CD4-positive, alpha-beta T cell treated with Interleukin-1 beta for 1 hour (primary cell): ENCODE data around the gene UMODL1.

Experiments used
- DNase-seq, 2 donors: peaks; one replicate each; pipeline ENCODE4 v3.0.0-alpha.2; 2020 to 2022

The UMODL1 gene

GRCh38 chr21:42039470-42039901 is 31.6 kb upstream of the UMODL1 start:
- no peak for DNase-seq

GRCh38 chr21:42039911-42040351 is 31.2 kb upstream of the UMODL1 start:
- no peak for DNase-seq

- DNase-seq, result no peak
Measured at GRCh38 chr21:42040411-42041180, 30.5 kb upstream of the UMODL1 start.

- no peak for DNase-seq
Measured at GRCh38 chr21:42041246-42041645, 29.9 kb upstream of the UMODL1 start.

- DNase-seq, result no peak
Measured at GRCh38 chr21:42041711-42042110, 29.4 kb upstream of the UMODL1 start.

GRCh38 chr21:42042651-42043050 is 28.5 kb upstream of the UMODL1 start:
- no peak for DNase-seq

GRCh38 chr21:42043201-42043895 is 27.8 kb upstream of the UMODL1 start:
- DNase-seq, result no peak

GRCh38 chr21:42043961-42044360 is 27.2 kb upstream of the UMODL1 start:
- no peak for DNase-seq

GRCh38 chr21:42044871-42045495 is 26.1 kb upstream of the UMODL1 start:
- DNase-seq, result no peak

- DNase-seq, result no peak
Measured at GRCh38 chr21:42047821-42048613, 23.1 kb upstream of the UMODL1 start.

GRCh38 chr21:42048870-42049577 is 22.1 kb upstream of the UMODL1 start:
- DNase-seq, result no peak

- no peak for DNase-seq
Measured at GRCh38 chr21:42049578-42050430, 21.3 kb upstream of the UMODL1 start.

GRCh38 chr21:42051788-42052187 is 19.3 kb upstream of the UMODL1 start:
- no peak for DNase-seq

GRCh38 chr21:42055425-42055824 is 15.7 kb upstream of the UMODL1 start:
- no peak for DNase-seq

- no peak for DNase-seq
Measured at GRCh38 chr21:42056468-42056867, 14.6 kb upstream of the UMODL1 start.

- DNase-seq, result no peak
Measured at GRCh38 chr21:42056996-42057689, 14.0 kb upstream of the UMODL1 start.

GRCh38 chr21:42057851-42058437 is 13.2 kb upstream of the UMODL1 start:
- DNase-seq, result no peak

- DNase-seq, result no peak
Measured at GRCh38 chr21:42058631-42059111, 12.4 kb upstream of the UMODL1 start.

- no peak for DNase-seq
Measured at GRCh38 chr21:42059141-42059540, 12.0 kb upstream of the UMODL1 start.

- DNase-seq, result no peak
Measured at GRCh38 chr21:42059721-42060120, 11.4 kb upstream of the UMODL1 start.
